GM12878 (cell line): Measurements from ENCODE around the gene B4GALT5. TPM values are rescaled to one million over a fixed set of nuclear protein-coding genes. Genes with fewer than 3 reads are reported as not detected.
A peak's percentile ranks its signal among the peaks of the same experiment; 100 is the strongest.

Experiments
- ASH2L ChIP-seq: fragments of 300-600, 200-600 bp; sonication (generic); IDR thresholded peaks from 2 replicates; pipeline ENCODE4 v1.6.1; 2017; ENCODE audit warnings: low read depth, mild to moderate bottlenecking, borderline replicate concordance
- ATF7 ChIP-seq: fragments of 450-650 bp; IDR thresholded peaks from 2 replicates; pipeline ENCODE4 v1.6.1; 2016; ENCODE audit warnings: low read depth, mild to moderate bottlenecking
- BHLHE40 ChIP-seq, 2 experiments: fragments of 450-650 bp in 1 of 2; IDR thresholded peaks; 2 replicates each; pipeline ENCODE4 v1.6.1; 2011 to 2017; ENCODE audit warnings: low read depth in 2 of 2, borderline replicate concordance in 1 of 2, improper control_type of control experiment in 1 of 2, low read length in 1 of 2, mild to moderate bottlenecking in 1 of 2
- BMI1 ChIP-seq: fragments of 450-650 bp; IDR thresholded peaks from 2 replicates; pipeline ENCODE4 v1.6.1; 2016; ENCODE audit warnings: mild to moderate bottlenecking, moderate library complexity, borderline replicate concordance
- CBFB ChIP-seq: IDR thresholded peaks from 2 replicates; pipeline ENCODE4 v1.6.1; 2016; ENCODE audit warnings: antibody characterized with exemption, low read depth
- CHD1 ChIP-seq: IDR thresholded peaks from 2 replicates; pipeline ENCODE4 v1.6.1; 2012; ENCODE audit warnings: low read depth, low read length, improper control_type of control experiment
- ETV6 ChIP-seq, 2 experiments: fragments of 450-650 bp in 1 of 2; IDR thresholded peaks in 1 of 2; conservative IDR thresholded peaks in 1 of 2; 2 replicates each; pipeline ENCODE4 v1.6.1; 2014; ENCODE audit warnings: antibody characterized with exemption in 1 of 2, borderline replicate concordance in 1 of 2, low read depth in 1 of 2, mild to moderate bottlenecking in 1 of 2, moderate library complexity in 1 of 2
- GABPA ChIP-seq: IDR thresholded peaks from 2 replicates; pipeline ENCODE4 v1.6.1; 2014; ENCODE audit warnings: antibody characterized with exemption, low read depth, mild to moderate bottlenecking, inconsistent platforms
- MAX ChIP-seq: IDR thresholded peaks from 2 replicates; pipeline ENCODE4 v1.6.1; 2012; ENCODE audit warnings: low read depth, low read length, improper control_type of control experiment
- MTA2 ChIP-seq: fragments of 450-650 bp; IDR thresholded peaks from 2 replicates; pipeline ENCODE4 v1.6.1; 2016; ENCODE audit warnings: low read depth, mild to moderate bottlenecking, moderate library complexity
- MYB ChIP-seq: fragments of 150-350 bp; IDR thresholded peaks from 2 replicates; pipeline ENCODE4 v1.6.1; 2014; ENCODE audit warnings: mild to moderate bottlenecking, low read depth, low read length, borderline replicate concordance
- NFIC ChIP-seq: IDR thresholded peaks from 2 replicates; pipeline ENCODE4 v1.6.1; 2012; ENCODE audit warnings: low read depth, mild to moderate bottlenecking, inconsistent platforms, low read length, moderate library complexity
- NFYB ChIP-seq: IDR thresholded peaks from 2 replicates; pipeline ENCODE4 v1.6.1; 2011; ENCODE audit warnings: low read depth, mild to moderate bottlenecking, low read length, improper control_type of control experiment, moderate library complexity; ENCODE audit not compliant: insufficient read depth
- NR2C2 ChIP-seq: IDR thresholded peaks from 2 replicates; pipeline ENCODE4 v1.6.1; 2011; ENCODE audit warnings: borderline replicate concordance, low read depth; ENCODE audit not compliant: control insufficient read depth, insufficient read length
- PAX8 ChIP-seq: fragments of 450-650 bp; IDR thresholded peaks from 2 replicates; pipeline ENCODE4 v1.6.1; 2017; ENCODE audit warnings: mild to moderate bottlenecking, moderate library complexity
- POLR2A ChIP-seq: IDR thresholded peaks from 2 replicates; pipeline ENCODE4 v1.6.1; 2011; ENCODE audit warnings: low read depth, mild to moderate bottlenecking, low read length
- RFX5 ChIP-seq: IDR thresholded peaks from 2 replicates; pipeline ENCODE4 v1.6.1; 2011; ENCODE audit warnings: low read depth, low read length, improper control_type of control experiment
- RUNX3 ChIP-seq: IDR thresholded peaks from 2 replicates; pipeline ENCODE4 v1.6.1; 2012; ENCODE audit warnings: low read length, inconsistent platforms
- STAT1 ChIP-seq: fragments of 450-650 bp; conservative IDR thresholded peaks from 2 replicates; pipeline ENCODE4 v1.6.1; 2014; ENCODE audit warnings: antibody characterized with exemption, mild to moderate bottlenecking
- STAT3 ChIP-seq: IDR thresholded peaks from 2 replicates; pipeline ENCODE4 v1.6.1; 2011; ENCODE audit warnings: low read depth, low read length, improper control_type of control experiment
- TARDBP ChIP-seq: IDR thresholded peaks from 2 replicates; pipeline ENCODE4 v1.6.1; 2016; ENCODE audit warnings: borderline replicate concordance
- TCF3 ChIP-seq: IDR thresholded peaks from 2 replicates; pipeline ENCODE4 v1.6.1; 2012; ENCODE audit warnings: low read depth, mild to moderate bottlenecking, low read length, borderline replicate concordance; ENCODE audit not compliant: insufficient read depth
- ZNF217 ChIP-seq: fragments of 450-650 bp; IDR thresholded peaks from 2 replicates; pipeline ENCODE4 v1.6.1; 2017; ENCODE audit warnings: antibody characterized with exemption, mild to moderate bottlenecking
- polyA plus RNA-seq, 11 experiments: library from polyadenylated mRNA; depleted of rRNA in 4 of 11; unstranded in 6 of 11; stranded (reverse) in 5 of 11; fragments of >200 nt; fragmentation: Nextera tagmentation in 4 of 11; fragmentation: Illumina TruSeq in 1 of 11; extraction: Ambion mirVana in 4 of 11; extraction: Trizol in 1 of 11; gene quantifications; 1 replicate in 1 of 11; 2 replicates in 10 of 11; pipeline versions ENCODE4 v1.2.1 to v1.2.3, GENCODE V29; 2011 to 2016; ENCODE audit warnings: inconsistent platforms in 2 of 11, missing spikeins in 2 of 11, low read depth in 1 of 11
- total RNA-seq, 4 experiments: library from RNA; depleted of rRNA in 3 of 4; stranded (reverse); fragments of >200 nt in 3 of 4; fragmentation: Illumina TruSeq in 1 of 4; extraction: Trizol in 1 of 4; gene quantifications; 2 replicates each; pipeline versions ENCODE4 v1.2.1 to v1.2.3, GENCODE V29; 2013 to 2021
- TF ChIP-seq, protein P1 (sequence below): fragments of 450-650 bp; IDR thresholded peaks from 2 replicates; pipeline ENCODE4 v1.6.1; 2017; ENCODE audit warnings: borderline replicate concordance
- TF ChIP-seq, protein P2 (sequence below): fragments of 450-650 bp; IDR thresholded peaks from 2 replicates; pipeline ENCODE4 v1.6.1; 2017; ENCODE audit warnings: low read depth, mild to moderate bottlenecking, moderate library complexity
- TF ChIP-seq, protein P3 (sequence below): fragments of 450-650 bp; IDR thresholded peaks from 2 replicates; pipeline ENCODE4 v1.6.1; 2014; ENCODE audit warnings: mild to moderate bottlenecking

The B4GALT5 gene
- total and polyA plus RNA-seq, 10 of the 15 experiments (the other 5 are each of a cell fraction or from before 2014, with no cell fraction given), result 2.0 to 55.5 (median 20.2) TPM

GRCh38 chr20:49661560-49662329 lies 51.9 kb downstream of the B4GALT5 start (continued):
- TF ChIP-seq, protein P1, sequence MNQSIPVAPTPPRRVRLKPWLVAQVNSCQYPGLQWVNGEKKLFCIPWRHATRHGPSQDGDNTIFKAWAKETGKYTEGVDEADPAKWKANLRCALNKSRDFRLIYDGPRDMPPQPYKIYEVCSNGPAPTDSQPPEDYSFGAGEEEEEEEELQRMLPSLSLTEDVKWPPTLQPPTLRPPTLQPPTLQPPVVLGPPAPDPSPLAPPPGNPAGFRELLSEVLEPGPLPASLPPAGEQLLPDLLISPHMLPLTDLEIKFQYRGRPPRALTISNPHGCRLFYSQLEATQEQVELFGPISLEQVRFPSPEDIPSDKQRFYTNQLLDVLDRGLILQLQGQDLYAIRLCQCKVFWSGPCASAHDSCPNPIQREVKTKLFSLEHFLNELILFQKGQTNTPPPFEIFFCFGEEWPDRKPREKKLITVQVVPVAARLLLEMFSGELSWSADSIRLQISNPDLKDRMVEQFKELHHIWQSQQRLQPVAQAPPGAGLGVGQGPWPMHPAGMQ, result no peak
- TF ChIP-seq GABPA (peak; percentile 50; the same call in 1 of the 2 replicates), BMI1 (no peak), ATF7 (peak; percentile 35; the same call in 1 of the 2 replicates), CHD1 (no peak), TARDBP (no peak), ASH2L (no peak), MYB (no peak), NR2C2 (no peak), ETV6 (conservative IDR thresholded peaks at IDR 0.05 in 1 of 2, IDR thresholded peaks at IDR 0.05 in 1 of 2; ENCODE audit: borderline replicate concordance in 1 of 2, low read depth in 1 of 2) (peak in 1 of 2 experiments; percentile 69; a peak in 1 of 4 replicates), NFIC (peak; percentile 58), NFYB (0 out of 2 replicates have a peak, but pooled peaks have one; percentile 21), BHLHE40 (IDR thresholded peaks at IDR 0.05; ENCODE audit: borderline replicate concordance in 1 of 2, low read depth in 2 of 2, low read length in 1 of 2) (0 out of 4 replicates have a peak, but pooled peaks of 1 of the 2 experiments have one; percentile 23), CBFB (peak; percentile 61; the same call in 1 of the 2 replicates), MAX (no peak), PAX8 (no peak), STAT3 (no peak), POLR2A (no peak), RFX5 (no peak), ZNF217 (no peak), STAT1 (no peak), TCF3 (no peak), RUNX3 (peak; percentile 88), MTA2 (peak; percentile 51; the same call in 1 of the 2 replicates)
- TF ChIP-seq, protein P2, sequence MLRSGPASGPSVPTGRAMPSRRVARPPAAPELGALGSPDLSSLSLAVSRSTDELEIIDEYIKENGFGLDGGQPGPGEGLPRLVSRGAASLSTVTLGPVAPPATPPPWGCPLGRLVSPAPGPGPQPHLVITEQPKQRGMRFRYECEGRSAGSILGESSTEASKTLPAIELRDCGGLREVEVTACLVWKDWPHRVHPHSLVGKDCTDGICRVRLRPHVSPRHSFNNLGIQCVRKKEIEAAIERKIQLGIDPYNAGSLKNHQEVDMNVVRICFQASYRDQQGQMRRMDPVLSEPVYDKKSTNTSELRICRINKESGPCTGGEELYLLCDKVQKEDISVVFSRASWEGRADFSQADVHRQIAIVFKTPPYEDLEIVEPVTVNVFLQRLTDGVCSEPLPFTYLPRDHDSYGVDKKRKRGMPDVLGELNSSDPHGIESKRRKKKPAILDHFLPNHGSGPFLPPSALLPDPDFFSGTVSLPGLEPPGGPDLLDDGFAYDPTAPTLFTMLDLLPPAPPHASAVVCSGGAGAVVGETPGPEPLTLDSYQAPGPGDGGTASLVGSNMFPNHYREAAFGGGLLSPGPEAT, result peak; percentile 54; the same call in 1 of the 2 replicates
- TF ChIP-seq, protein P3, sequence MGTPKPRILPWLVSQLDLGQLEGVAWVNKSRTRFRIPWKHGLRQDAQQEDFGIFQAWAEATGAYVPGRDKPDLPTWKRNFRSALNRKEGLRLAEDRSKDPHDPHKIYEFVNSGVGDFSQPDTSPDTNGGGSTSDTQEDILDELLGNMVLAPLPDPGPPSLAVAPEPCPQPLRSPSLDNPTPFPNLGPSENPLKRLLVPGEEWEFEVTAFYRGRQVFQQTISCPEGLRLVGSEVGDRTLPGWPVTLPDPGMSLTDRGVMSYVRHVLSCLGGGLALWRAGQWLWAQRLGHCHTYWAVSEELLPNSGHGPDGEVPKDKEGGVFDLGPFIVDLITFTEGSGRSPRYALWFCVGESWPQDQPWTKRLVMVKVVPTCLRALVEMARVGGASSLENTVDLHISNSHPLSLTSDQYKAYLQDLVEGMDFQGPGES, result no peak
